ENCODE measurements around the gene CREG2. TPM values are rescaled to one million over a fixed set of nuclear protein-coding genes. Genes with fewer than 3 reads are reported as not detected.

CREG2 gene
- total RNA-seq, 1 donor from 2014 or later = not detected

GRCh38 chr2:101307503-101307902 is 79.8 kb downstream of the CREG2 start:
- Mint-ChIP-seq H3K27me3 (ENCODE audit: unreplicated experiment) (peaks cover 5% of the 10 kb centered on the region), H3K4me3 (ENCODE audit: unreplicated experiment) (peak overlapping the region; percentile 90), H3K36me3 (ENCODE audit: unreplicated experiment) (peaks cover under 1% of the 10 kb centered on the region), H3K27ac (ENCODE audit: unreplicated experiment) (peak overlapping the region; percentile 88), H3K4me1 (ENCODE audit: unreplicated experiment) (peaks cover 42% of the 10 kb centered on the region), H3K9me3 (ENCODE audit: unreplicated experiment) (no peaks in the 10 kb centered on the region)
- DNase-seq (ENCODE audit: extremely low spot score, unreplicated experiment) = no peak
- no peak for TF ChIP-seq CTCF (IDR thresholded peaks at IDR 0.05)

GRCh38 chr2:101306410-101306809 is 80.9 kb downstream of the CREG2 start:
- Mint-ChIP-seq H3K27me3 (ENCODE audit: unreplicated experiment) (no peaks in the 10 kb centered on the region), H3K4me3 (ENCODE audit: unreplicated experiment) (peak overlapping the region; percentile 90), H3K36me3 (ENCODE audit: unreplicated experiment) (peaks cover 2% of the 10 kb centered on the region), H3K27ac (ENCODE audit: unreplicated experiment) (peak overlapping the region; percentile 88), H3K4me1 (ENCODE audit: unreplicated experiment) (peaks cover 42% of the 10 kb centered on the region), H3K9me3 (ENCODE audit: unreplicated experiment) (no peaks in the 10 kb centered on the region)
- TF ChIP-seq CTCF (IDR thresholded peaks at IDR 0.05) = no peak
- DNase-seq (ENCODE audit: extremely low spot score, unreplicated experiment) = no peak

- TF ChIP-seq CTCF (IDR thresholded peaks at IDR 0.05) = no peak
- Mint-ChIP-seq H3K36me3 (ENCODE audit: unreplicated experiment) (peaks cover 2% of the 10 kb centered on the region), H3K9me3 (ENCODE audit: unreplicated experiment) (no peaks in the 10 kb centered on the region), H3K4me3 (ENCODE audit: unreplicated experiment) (peak overlapping the region; percentile 33), H3K27ac (ENCODE audit: unreplicated experiment) (peak overlapping the region; percentile 88), H3K27me3 (ENCODE audit: unreplicated experiment) (no peaks in the 10 kb centered on the region), H3K4me1 (ENCODE audit: unreplicated experiment) (peaks cover 42% of the 10 kb centered on the region)
- no peak for DNase-seq (ENCODE audit: extremely low spot score, unreplicated experiment)
Observed at GRCh38 chr2:101305492-101306078, 81.7 kb downstream of the CREG2 start.

- no peak for TF ChIP-seq CTCF (IDR thresholded peaks at IDR 0.05)
- Mint-ChIP-seq H3K4me3 (ENCODE audit: unreplicated experiment) (no peak overlapping the region), H3K27ac (ENCODE audit: unreplicated experiment) (no peak overlapping the region), H3K9me3 (ENCODE audit: unreplicated experiment) (no peaks in the 10 kb centered on the region), H3K36me3 (ENCODE audit: unreplicated experiment) (peaks cover 2% of the 10 kb centered on the region), H3K27me3 (ENCODE audit: unreplicated experiment) (no peaks in the 10 kb centered on the region), H3K4me1 (ENCODE audit: unreplicated experiment) (peaks cover 43% of the 10 kb centered on the region)
- DNase-seq (ENCODE audit: extremely low spot score, unreplicated experiment) = no peak
Observed at GRCh38 chr2:101305035-101305434, 82.3 kb downstream of the CREG2 start.

GRCh38 chr2:101303688-101304087 is 83.6 kb downstream of the CREG2 start:
- Mint-ChIP-seq H3K4me1 (ENCODE audit: unreplicated experiment) (peaks cover 41% of the 10 kb centered on the region), H3K36me3 (ENCODE audit: unreplicated experiment) (peaks cover 2% of the 10 kb centered on the region), H3K27me3 (ENCODE audit: unreplicated experiment) (no peaks in the 10 kb centered on the region), H3K4me3 (ENCODE audit: unreplicated experiment) (no peak overlapping the region), H3K27ac (ENCODE audit: unreplicated experiment) (no peak overlapping the region), H3K9me3 (ENCODE audit: unreplicated experiment) (no peaks in the 10 kb centered on the region)
- DNase-seq (ENCODE audit: extremely low spot score, unreplicated experiment) = no peak
- no peak for TF ChIP-seq CTCF (IDR thresholded peaks at IDR 0.05)
